GM19467 (cell line): ENCODE results near the gene ATP9B.

Source experiments
- ATAC-seq: cut with Tn5 transposase; IDR thresholded peaks from one replicate; pipeline ENCODE4 v1.9.1; 2021; ENCODE audit warnings: mild to moderate bottlenecking, moderate library complexity; ENCODE audit not compliant: unreplicated experiment

ATP9B gene

GRCh38 chr18:79068937-79069716, at the start of gene ATP9B:
Gene ATP9B (plus strand): TSS chr18:79069394. CDS start chr18:79069411, 17 bp downstream.
- ATAC-seq = peak; percentile 84

- ATAC-seq = no peak
These were observed 49.3 kb upstream of the ATP9B start for GRCh38 chr18:79019881-79020280.

DNA sequence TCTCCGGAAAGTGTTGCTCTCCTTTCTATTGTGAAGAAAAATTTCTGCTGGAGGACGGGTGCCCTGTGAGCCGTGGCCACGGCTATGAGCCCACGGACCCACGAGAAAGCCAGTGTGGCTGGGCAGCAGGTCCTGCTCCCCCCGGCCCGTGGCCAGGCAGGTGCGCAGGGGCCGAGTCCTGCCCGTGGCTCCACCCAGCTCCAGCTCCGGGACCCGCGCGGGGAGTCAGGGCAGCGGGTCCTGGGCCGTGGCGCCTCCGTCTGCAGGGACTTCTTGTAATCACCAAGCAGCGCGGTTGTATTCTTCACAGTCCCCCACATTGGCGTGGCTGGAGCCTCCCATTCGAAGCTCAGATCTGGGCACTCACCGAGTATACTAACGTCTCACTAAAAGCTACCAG, 46.6 kb upstream of the ATP9B start:
- ATAC-seq = no peak

DNA sequence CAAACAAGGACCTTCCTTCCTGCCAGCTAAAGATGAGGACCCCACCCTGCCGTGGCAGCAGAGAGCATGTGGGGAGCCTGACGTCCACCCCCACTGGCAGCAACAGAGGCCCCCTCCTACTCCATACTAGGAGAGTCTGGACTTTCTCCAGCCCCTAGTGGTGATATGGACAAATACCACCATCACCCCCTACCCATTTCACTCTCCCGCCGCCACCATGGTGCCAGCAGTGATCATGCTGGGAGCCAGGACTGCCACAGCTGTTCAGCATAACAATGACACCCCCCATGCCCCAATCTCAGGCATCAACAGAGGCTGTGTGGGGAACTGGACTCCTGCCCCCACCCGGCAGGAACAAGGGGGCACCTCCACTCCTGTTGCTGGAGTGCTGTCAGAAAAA, 42.7 kb upstream of the ATP9B start:
- ATAC-seq = no peak

GRCh38 chr18:79030680-79031079, 38.5 kb upstream of the ATP9B start:
- ATAC-seq = no peak

DNA sequence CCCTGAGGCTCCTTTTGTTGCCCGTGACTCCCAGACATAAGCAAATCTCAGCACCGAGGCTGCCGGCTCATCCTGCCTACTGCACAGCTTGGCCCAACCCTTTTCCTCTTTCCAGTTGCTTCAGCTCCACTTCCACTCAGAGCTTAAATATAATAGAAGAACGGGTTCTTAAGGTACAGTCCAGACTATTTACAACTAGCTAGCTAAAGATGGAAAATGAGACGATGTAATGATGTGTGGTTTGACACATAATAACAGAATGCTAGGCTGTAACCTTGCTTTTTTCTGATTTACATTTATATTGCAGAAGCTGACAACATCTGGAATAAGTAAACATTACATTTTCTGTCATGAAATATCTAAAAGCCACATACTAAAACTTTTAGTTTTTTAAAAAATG, 26.9 kb upstream of the ATP9B start:
- no peak for ATAC-seq

GRCh38 chr18:79043288-79043687, 25.9 kb upstream of the ATP9B start:
- ATAC-seq = no peak

- ATAC-seq = no peak
These were observed 22.7 kb upstream of the ATP9B start for GRCh38 chr18:79046522-79046921.

DNA sequence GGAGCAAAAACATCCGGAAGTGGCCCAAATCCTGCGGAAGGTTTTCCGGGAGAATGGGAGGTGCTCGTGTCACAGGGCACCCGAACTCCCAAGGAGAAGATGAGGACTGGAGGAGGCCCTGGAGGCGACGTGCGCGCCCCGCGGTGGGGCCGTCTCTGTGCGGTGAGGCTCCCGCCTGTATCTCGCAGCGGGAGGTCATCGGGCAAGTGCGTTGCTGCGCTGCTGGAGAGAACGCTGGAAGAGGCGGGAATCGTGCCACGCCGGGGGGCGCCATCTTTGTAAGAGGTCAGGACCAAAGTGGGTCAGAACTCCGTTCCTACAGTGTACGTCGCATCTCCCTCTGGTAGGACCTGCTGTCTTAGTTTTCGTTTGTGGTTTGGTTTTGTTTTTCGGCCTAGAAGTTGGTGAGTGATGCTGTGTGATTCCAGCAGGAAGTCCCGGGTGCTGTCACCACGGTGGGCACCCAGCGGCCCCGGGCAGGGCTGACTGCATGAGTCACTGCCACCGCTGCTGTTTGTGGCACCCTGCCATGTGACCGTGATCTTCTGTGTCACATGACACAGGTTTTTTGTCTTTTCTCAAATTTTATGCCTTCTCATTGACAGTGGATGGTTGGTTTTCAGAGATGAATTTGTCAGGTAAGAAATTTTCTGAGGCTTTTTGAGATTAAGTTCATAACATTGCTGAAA, 21.5 kb upstream of the ATP9B start:
- ATAC-seq = no peak

DNA sequence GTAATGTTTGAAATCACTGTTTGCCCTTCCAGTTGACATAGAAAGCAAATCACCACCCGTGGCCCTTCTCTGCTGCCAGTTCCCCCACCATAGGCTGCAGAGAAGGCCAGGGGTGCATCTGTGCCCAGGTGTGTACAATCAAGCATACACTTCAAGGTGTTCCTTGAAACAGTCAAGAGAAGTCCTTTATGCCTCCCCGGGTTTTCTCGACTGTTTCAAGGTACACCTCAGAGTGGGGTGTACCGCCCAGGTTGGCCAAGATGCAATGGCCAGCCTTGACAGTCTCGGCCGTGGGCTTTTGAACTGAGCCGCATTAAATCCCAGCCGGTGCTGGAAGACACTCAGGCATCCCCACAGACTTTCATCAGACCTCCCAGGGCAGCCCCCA, 21.0 kb upstream of the ATP9B start:
- no peak for ATAC-seq

- ATAC-seq = no peak
These were observed 19.7 kb upstream of the ATP9B start for GRCh38 chr18:79049506-79049905.

DNA sequence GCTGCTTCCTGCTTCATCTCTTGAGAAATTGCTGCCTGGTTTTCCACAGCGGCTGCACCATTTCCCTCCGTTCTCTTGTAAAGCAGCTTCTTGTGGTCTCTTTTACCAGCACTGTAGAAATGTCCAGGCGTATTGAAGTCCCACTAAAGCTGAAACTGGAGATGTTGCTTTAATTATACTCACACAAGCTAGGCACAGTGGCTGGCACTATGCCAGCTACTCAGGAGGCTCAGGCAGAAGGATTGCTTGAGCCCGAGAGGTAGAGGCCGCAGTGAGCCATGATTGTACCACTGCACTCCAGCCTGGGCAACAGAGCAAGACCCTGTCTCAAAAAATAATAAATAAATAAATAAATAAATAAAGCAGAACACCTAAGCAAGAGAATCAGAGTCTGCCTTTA, 19.2 kb upstream of the ATP9B start:
- ATAC-seq = no peak

- ATAC-seq = no peak
These were observed 12.3 kb upstream of the ATP9B start for GRCh38 chr18:79056827-79057367.

GRCh38 chr18:79058007-79058406, 11.2 kb upstream of the ATP9B start:
- no peak for ATAC-seq

DNA sequence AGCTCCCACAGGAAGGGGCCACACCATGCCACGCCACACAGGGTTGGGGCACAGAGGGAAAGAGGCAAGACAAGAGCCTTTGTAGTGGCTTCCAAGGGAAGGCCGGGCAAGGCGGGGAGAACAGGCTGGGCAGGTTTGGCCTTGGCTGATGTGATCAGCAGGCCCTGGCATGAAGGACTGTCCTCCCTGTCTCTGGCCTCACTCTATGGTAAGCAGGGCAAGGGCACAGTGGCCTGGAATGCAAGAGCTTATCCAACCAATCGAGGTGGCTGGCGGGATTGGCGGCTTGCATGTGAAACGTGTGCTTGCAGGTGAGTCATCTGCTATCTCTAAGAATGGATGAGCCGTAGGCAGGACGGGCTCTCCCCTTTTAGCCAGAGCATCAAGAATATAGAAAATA, 6.4 kb upstream of the ATP9B start:
- ATAC-seq = no peak

DNA sequence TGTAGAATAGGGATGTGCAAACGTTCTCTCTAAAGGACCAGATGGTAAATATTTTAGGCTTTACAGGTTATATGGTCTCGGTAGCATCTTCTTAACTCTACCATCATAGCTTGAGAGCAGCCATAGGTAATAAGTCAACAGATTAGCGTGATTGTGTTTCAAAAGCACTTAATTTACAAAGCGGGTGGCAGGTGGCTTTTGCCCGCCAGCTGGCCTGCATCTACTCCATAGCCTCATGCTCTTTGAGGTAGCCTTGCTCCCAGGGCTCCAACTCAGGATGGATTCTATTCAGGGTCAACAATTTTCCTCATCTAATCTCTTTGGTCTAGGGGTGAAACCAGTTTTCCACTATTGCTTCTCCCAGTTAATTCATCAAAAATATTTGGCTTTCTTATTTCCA, 5.0 kb upstream of the ATP9B start:
- ATAC-seq = no peak

- ATAC-seq = no peak
These were observed 3.4 kb upstream of the ATP9B start for GRCh38 chr18:79065802-79066201.

DNA sequence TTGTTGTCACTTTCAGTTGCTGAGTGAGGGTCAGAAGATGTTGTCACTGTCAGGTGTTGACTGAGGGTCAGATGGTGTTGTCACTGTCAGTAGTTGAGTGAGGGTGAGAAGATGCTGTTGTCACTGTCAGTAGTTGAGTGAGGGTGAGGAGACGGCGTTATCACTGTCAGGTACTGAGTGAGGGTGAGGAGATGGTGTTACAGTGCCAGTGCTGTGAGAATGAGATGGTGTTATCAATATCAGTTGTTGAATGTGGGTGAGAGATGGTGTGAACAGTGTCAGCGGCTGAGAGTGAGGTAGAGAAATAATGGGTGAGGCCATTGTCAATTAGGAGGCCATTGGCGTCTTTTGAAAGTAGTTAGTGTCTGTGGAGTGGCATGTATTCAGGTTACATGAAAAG, 1.6 kb upstream of the ATP9B start:
- no peak for ATAC-seq

- ATAC-seq = peak; percentile 23
These were observed 755 bp upstream of the ATP9B start for GRCh38 chr18:79068341-79068936.

DNA sequence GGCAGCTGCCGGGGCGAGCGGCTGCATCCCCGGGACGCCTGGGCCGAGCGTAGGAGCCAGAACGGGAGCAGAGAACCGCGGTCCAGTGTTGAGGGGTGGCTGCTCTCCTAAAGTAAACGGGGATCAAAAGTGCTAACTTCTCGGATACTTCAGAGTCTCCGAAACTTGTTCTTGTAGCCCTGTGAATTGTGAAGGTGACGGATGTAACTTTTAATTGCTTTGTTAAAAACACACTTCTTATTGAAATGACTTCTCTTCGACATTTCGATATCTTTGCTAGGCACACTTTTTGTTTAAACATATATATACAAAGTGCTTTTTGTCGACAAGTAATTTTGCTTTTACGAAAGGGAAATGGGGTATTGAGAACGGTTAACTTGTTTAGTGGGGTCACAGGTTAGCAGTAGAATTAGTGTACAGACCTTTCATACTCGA, 540 bp downstream of the ATP9B start:
- no peak for ATAC-seq

GRCh38 chr18:79070486-79070885, 1.3 kb downstream of the ATP9B start:
- ATAC-seq = no peak

DNA sequence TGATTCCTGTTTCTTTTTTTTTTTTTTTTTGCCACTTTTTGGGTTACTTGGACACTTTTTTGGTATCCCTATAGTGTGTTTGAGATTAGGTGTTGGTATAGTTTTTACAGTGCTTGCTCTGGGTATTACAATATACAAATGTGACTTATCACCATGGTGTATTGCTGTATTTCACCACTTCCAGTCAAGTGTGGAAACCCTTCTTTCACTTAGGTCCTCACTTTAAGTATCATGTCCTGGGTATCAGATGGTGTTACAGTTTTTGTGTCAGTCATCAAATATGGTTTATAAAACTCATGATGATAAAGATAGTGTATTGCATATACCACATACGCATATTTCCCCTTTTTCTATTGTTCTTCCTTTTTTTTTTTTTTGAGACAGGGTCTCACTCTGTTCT, 1.8 kb downstream of the ATP9B start:
- no peak for ATAC-seq
